Measurements from ENCODE around the gene C9orf50.

GRCh38 chr9:129644365-129644764 lies 23.5 kb upstream of the C9orf50 start:
- TF ChIP-seq CTCF (IDR thresholded peaks at IDR 0.05) (no peak), POLR2A (IDR thresholded peaks at IDR 0.05) (no peak)

Data from breast epithelium (tissue), 3 donors.